Activated T-helper 9 cell treated with anti-CD3 and anti-CD28 coated beads, Interleukin-2, amount 50 U/mL, for 16 hours (primary cell): Measurements from ENCODE around the gene DUOX2.

Source experiments
- DNase-seq: peaks from one replicate; pipeline ENCODE4 v3.0.0-alpha.2; 2020; ENCODE audit warnings: low read depth

DUOX2 gene

DNA sequence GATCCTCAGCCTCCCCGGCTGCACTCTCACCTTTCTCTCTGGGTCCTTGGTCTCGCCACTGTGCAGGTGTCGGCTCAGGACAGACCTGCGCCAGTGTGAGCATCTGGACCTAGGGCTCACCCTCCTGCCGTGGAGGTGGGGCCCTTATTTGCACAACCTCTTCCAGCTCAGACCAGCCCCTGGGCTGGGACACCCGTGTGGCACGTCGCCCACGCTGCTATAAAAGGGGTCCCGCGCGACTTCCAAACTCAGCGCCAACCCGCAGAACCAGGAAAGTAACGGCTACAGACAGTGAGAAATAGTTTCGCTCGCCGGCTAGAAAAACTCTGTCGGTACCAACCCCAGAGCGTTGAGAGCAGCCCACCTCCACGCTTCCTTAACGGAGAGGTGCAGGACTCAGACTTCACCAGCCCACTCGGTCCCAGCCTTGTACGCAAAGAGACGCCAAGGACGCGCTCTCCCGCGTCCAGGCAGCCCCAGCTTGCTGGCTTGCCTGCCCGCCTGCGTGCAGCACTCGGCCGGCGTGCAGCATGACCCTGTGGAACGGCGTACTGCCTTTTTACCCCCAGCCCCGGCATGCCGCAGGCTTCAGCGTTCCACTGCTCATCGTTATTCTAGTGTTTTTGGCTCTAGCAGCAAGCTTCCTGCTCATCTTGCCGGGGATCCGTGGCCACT lies at the start of gene DUOX2, which contains the start of gene DUOXA2:
Gene DUOX2, minus strand, starts transcription at position 97 of the 675 bp plus-strand sequence. CDS start 761 bp downstream, outside the sequence.
Gene DUOXA2, plus strand, starts transcription at position 251 of the 675 bp plus-strand sequence. Its CDS starts 280 bp downstream, at position 531.
- DNase-seq, result no peak

DNA sequence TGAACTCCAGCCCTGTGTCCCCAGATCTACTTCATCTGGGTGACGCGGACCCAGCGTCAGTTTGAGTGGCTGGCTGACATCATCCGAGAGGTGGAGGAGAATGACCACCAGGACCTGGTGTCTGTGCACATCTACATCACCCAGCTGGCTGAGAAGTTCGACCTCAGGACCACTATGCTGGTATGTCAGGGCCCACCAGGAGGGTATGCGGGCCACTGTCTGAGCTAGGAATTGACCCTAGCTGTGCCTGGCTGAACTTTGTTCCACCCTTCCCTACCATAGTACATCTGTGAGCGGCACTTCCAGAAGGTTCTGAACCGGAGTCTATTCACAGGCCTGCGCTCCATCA lies 49.5 kb upstream of the DUOX2 start:
- no peak for DNase-seq

DNA sequence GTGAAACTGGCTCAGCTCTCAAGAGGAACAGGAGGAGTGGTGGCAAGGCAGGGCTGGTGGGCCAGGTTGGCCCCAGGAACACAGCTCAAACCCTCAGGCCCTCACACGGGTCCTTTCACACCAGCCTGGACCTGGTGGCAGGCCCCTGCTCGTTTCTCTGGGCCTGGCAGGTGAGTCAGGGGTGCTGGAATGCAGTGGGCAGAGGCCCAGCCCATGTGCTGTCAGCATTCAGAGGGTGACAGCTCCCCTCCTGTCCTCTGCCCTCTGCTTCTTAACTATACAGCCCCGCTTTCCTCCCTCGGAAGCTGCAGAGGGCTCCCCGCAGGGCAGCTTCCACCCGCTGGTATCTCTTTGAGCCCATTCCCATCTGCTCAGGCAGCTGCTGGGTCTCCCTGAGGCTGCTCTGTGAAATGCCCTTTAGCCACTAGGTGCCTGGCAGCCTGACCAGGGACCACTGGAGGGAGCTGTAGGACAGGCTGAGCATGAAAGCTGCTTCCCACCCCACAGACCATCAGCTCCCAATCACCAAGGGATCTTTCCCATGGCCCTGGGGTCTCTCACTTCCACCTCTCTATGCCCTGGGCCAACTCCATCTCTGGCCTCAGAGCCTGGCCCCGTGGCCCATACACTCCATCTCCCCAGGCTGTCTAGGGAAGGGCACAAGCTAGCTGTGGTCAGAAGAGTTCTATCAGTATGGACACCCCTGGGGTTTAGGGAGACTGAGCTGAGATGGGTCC lies 49.0 kb upstream of the DUOX2 start:
- DNase-seq, result peak; percentile 40

DNA sequence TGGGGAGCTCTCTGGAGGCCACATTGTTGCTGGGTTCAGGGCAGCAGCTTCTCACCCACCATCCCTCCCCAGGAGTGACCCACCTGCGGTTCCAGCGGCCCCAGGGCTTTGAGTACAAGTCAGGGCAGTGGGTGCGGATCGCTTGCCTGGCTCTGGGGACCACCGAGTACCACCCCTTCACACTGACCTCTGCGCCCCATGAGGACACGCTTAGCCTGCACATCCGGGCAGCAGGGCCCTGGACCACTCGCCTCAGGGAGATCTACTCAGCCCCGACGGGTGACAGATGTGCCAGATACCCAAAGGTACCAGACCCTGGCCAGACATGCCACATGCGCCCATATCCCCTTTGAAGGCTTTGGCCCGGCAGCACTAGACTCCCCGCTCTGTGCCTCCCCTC lies 47.7 kb upstream of the DUOX2 start:
- no peak for DNase-seq

DNA sequence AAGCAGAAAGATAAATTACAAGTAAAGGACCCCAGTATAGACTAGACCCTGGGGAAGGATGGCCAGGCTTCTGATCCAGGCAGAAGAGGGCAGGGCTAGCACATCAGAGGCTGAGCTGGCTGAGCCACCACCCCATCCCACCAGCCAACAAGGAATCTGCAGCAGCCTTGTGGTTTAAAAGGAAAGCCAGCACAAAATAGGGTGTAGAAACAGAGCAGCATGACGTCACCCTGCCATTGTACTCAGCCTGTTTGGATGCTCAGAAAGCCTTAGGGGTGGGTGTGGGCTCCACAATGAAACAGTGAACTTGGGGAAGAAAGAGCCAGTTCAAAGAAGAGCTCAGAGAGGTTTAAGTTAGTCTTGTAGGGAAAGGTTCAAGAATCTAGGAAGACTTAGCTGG lies 44.0 kb upstream of the DUOX2 start:
- DNase-seq, result no peak

DNA sequence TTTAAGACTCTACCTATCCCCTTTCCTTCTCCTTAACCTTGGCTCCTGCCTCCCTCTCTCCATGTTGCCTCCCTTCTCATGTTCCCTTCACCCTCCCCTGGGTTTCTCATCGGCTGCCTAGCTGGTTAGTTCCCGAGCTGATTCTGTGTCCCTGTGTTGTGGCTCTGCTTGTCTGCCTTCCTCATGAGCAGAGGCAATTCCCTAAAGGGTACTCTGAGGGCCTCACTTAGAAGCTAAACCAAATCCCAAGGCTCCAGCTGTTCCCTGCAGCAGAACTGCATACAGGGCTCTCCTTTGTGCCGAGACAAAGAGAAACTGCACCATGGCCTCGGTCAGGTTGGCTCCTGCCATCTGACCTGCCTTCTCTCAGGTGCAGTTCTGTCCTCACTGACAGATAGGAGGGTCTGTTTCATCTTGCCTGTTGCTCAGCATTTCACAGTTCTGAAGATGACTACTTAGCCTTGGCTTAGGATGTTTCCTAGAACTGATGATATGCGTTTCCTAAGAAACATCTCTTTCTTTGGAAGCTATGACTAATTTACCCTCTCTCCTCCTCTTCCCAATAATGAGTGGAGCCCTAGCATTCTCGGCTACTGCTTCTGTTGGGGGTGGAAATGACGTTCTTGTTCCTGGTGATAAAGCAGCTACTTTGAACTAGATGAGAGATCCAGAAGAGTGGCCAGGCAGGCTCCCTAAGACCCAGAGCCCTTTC lies 42.9 kb upstream of the DUOX2 start:
- DNase-seq, result no peak

DNA sequence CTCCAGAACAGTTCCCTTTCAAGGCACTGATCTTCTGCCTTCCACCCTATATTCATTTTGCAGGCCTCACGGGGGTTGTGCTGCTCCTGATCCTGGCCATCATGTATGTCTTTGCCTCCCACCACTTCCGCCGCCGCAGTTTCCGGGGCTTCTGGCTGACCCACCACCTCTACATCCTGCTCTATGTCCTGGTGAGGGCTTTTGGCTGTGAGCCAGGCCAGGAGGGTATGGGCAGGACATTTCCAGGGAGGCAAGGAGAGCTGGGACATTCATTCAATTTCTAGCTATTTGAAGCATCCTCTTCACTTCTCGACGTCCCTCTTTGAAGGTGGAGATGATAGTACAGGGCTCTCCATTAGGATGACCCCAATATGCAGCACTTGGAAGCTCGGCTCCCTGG lies 41.8 kb upstream of the DUOX2 start:
- no peak for DNase-seq

DNA sequence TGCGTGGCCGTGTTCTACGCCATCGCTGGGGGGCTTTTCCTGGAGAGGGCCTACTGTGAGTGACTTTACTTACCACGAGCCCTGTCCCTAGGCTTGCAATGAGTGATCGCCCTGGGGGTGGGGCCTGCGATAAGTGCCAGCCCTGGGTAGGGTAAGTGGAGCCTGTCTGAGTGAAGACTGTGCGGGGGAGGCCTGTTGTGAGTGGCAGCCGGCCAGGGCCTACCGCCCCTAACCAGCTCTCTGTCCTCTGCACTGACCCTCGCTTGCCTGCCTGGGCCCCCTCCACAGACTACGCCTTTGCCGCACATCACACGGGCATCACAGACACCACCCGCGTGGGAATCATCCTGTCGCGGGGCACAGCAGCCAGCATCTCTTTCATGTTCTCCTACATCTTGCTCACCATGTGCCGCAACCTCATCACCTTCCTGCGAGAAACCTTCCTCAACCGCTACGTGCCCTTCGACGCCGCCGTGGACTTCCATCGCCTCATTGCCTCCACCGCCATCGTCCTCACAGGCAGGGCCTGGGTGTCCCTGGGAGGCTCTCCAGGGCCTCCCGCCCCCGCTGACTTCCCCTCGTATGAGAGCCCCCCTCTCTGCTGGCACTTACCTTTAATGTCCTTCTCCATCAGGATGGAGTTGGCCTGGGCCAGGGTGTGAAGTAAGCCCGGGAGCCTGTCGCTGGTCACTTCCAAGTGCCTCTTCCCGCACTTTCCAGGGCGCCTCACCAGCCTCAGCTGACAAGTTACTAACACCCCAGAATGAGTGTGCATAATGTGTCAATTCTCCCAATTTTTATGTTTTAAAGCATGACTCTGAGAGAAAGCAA lies 38.2 kb upstream of the DUOX2 start:
- DNase-seq, result no peak

DNA sequence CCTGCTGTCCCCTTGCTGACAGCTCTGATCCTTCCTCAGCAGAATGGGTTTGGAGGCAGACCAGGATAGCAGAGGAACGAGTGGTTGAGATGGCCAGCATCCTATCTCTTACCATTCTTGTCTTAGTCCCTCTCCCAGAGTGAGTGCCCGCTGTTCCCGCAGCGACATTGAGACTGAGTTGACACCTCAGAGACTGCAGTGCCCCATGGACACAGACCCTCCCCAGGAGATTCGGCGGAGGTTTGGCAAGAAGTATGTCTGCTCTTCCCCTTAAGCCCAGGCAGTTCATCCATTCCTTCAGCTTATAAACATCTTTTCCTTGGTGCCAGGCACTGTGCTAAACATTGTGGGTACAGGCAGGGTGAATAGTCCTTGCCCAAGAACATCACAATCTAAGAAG lies 37.0 kb upstream of the DUOX2 start:
- DNase-seq, result no peak

DNA sequence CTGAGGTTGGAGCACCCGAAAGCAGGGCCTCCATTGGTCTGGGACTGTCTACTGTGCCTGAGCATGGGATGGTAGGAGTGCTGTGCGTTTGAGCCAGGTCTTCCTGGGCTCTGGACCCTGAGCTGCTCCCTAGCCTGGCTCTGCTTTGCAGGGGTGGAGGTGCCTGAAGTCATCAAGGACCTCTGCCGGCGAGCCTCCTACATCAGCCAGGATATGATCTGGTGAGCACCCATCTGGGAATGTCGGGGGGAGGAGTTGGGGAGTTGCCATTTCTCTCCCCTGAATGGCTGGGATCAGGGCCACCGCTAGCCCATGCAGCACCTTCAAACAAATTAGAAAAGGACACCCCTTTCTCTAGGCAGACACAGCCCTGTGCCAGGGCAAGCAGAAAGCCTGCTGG lies 36.5 kb upstream of the DUOX2 start:
- DNase-seq, result no peak

DNA sequence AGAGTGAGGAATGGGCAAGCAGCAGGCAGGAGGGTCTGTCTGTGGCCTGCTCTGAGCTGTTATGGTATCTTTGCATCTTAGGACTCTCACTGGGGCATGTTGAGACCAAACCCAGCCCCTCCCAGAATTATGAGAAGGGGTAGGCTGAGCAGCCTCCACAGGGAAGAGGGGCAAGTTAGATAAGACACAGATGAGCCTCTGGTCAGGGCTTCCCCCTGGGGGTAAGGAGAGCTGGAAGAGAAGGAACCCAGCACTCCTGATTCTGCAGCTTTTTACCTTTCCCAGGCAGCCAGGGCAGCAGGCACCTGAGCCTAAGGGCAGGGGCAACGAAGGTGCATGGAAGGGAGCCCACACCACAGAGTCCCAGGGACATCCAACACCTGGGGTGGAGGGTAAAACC lies 35.1 kb upstream of the DUOX2 start:
- no peak for DNase-seq

DNA sequence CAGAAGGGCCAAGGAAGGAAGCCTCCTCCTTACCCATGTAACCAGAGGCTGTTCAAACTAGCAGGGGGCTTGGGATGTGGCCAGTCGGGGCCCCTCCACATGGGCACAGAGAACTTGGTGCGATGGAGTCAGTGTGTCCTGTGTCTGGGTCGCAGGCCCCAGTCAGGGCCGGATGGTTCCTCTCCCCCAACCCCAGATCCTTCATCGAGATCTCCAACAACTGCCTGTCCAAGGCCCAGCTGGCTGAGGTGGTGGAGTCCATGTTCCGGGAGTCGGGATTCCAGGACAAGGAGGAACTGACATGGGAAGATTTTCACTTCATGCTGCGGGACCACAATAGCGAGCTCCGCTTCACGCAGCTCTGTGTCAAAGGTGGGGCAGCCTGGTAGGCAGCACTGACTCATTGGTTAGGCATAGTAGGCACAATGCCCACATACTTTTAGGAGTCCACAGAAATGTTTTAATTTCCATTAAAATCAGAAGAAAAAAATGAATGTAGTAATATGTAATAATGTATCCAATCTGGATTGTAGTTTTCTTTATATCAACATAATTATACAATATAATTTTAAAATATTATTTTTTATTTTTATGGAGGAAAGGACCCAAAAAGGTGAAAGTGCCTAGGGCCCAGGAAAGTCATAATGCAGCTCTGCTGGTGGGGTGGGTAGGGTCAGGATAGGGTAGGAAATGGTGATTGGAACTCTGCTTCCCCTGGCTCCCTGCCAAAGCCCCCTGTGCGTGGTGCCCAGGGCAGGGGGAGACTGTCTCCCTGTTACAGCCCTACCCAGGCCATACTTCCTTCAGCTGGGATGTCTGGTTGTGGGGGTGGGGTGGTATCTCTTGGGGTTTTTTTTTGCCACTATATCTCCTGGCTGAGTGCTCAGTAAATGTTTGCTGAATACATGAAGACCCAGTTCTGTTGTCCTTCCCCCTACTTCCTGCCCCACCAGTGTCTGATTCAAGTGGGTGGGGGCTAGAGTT lies 34.4 kb upstream of the DUOX2 start:
- DNase-seq, result no peak

DNA sequence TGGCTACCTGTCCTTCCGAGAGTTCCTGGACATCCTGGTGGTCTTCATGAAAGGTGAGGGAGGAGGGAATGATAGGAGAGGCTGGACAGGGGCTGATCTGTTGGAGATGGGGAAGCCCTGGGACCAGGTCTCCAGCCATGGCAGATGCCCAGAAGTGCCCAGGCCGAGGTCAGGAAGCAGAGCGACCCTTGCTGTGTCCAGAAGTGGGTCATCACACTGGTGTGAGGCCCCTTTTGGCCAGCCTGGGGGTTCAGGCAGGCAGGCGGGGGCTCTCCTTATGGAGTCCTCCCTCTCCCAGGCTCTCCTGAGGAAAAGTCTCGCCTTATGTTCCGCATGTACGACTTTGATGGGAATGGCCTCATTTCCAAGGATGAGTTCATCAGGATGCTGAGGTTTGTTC lies 33.6 kb upstream of the DUOX2 start:
- DNase-seq, result no peak

DNA sequence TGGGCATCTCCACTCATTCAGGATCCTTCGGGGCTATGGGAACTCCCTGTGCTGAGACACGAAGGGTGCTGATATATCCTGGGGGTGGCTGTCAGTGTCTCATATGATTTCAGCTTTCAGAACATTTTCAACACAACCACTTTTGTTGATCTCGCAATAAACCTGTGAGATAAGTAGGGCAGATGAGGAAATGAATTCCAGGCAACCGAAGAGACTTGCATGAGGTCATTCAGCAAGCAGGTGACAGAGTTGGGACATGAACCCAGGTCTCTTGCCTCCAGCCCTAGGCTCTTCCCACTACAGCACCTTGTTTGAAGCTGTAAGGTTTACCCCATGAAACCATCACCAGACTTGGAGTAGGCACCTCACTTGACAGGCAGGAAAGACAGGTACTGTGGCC lies 32.4 kb upstream of the DUOX2 start:
- DNase-seq, result no peak

DNA sequence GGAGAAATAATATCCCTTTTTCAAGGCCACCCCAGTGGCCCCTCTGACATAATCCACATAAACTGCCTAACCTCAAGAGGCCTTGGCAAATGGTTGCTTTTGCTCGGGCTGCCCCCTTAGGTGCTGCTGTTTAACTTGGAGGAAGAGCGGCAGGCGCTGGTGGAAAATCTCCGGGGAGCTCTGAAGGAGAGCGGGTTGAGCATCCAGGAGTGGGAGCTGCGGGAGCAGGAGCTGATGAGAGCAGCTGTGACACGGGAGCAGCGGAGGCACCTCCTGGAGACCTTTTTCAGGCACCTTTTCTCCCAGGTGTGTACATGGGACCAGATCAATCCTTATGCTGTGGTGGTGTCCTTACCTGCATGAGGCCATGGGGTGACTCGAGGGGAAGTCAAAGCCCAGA lies 30.8 kb upstream of the DUOX2 start:
- DNase-seq, result no peak

DNA sequence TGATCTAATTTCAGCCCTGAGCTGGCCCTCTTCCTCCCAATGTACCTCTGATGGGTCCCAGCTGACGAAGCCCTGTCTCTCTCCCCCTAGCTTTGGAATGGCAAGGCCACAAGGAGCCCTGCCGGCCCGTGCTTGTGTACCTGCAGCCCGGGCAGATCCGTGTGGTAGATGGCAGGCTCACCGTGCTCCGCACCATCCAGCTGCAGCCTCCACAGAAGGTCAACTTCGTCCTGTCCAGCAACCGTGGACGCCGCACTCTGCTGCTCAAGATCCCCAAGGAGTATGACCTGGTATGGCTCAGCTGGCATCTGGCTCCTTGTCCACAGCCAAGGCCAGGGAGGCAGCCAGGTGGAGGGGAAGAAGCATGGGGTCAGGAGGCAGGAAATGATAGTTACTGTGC lies 30.0 kb upstream of the DUOX2 start:
- DNase-seq, result no peak

DNA sequence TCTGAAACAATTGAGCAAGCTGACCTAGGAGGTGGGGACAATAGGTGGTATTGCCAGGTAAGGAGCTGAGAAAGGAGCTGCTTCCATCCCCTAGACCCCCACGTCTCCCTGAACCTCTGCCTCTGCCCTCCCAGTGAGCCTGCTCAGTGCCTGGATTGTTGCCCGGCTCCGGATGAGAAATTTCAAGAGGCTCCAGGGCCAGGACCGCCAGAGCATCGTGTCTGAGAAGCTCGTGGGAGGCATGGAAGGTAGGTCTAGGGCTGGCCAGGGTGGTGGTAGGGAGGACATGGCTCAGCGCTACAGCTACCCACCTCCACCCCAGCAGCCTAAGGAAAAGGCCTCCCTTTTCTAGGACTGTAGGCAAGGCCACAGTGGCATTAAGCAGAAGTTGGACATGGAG lies 29.1 kb upstream of the DUOX2 start:
- DNase-seq, result no peak

DNA sequence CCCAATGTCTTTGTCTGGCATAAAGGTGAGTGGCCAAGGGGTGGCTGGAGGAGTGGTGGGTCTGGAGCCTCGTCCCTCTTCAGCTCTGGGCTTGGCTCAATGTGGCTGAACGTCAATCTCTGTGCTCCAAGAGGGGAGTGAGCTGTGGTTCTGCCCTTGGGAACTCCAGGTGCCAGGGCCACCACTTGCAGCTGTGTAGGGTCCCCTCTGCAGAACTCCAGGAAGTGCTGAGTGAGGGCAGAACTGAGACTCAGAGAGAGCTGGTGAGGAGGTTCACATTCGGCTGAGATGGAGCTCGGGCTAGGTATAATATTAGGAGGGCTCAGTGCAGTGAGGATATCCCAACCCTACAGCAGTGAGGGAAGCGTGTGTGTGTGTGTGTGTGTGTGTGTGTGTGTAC lies 27.4 kb upstream of the DUOX2 start:
- no peak for DNase-seq

DNA sequence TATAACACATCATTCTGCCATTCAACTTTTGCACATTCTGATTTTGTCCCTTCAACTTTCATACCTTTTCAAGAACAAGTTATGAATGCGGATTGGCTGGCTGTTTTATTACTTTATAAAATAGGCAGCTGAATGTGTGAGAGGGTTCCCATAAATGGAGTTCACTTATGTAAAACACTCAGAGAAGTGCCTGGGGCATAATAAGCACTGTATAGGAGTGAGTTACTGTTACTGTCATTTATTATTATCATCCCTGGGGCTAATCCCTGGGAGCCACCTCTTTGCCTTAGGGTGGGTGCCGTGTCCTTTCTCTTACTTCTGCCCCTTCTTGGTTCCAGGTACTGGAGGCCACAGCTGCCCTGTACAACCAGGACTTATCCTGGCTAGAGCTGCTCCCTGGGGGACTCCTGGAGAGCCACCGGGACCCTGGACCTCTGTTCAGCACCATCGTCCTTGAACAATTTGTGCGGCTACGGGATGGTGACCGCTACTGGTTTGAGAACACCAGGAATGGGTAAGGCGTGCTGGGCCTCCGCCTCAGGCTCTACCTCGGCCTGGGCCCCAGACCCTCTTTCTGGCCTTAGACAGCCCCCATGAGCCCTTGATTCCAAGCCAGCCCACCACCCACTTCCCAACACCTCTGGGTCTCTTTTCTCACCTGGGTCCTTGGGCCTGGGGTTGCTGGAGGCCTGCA lies 26.7 kb upstream of the DUOX2 start:
- no peak for DNase-seq

DNA sequence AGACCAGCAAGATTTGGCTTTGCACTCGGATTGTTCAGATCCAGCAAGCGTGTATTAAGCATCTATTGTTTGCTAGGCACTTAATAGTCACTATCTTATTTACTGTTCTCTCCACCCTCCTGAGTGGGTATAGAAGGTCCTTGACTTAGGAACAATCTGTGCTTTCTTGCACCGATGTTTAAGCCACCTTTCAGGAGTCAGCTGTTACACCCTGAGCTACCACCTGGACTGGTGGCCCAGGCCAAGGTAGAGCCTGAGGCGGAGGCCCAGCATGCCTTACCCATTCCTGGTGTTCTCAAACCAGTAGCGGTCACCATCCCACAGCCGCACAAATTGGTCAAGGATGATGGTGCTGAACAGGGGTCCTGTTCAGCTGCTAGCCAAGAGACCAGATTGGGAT lies 25.8 kb upstream of the DUOX2 start:
- DNase-seq, result no peak
